Measurements from ENCODE around the gene RASA3.

DNA sequence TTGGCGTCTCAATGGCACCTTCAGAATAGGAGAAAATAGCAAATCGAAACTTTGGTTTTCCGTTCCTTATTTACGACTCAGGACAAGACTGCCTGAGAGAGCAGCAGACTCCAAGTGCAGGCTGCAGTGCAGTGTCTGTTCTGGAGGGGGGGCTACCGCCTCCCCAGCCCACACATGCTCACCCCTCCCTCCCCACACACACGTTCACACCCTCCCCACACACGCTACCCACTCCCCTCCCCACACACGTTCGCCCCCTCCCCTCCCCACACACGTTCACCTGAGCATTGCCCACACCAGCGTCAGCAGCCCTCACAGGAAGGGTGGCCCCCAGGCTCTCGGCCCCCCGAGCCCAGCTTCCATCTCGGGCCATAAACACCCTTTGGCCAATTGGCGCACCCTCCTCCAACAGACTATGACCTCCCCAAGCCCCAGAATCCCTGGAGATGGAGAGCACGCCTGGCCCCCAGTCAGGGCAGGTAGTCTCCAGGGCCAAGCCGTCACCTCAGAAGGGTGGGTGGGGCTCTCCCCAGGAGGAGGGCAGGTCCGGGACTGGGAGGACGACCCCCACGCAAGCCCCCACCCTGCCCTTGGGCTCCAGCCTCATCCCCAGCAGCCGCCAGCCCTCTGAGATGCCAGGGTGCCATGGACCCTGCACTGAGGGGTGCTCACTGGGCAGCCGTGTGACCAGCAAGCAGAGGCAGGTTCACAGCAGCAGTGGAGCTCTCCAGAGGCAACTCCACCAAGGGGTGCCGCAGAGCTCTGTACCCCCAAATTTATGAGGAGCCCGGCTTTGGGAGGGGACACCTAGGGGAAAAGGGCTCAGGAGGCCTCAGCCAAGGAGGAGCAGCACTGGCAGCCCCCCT, 27.5 kb downstream of the RASA3 start:
- TF ChIP-seq, protein P1, sequence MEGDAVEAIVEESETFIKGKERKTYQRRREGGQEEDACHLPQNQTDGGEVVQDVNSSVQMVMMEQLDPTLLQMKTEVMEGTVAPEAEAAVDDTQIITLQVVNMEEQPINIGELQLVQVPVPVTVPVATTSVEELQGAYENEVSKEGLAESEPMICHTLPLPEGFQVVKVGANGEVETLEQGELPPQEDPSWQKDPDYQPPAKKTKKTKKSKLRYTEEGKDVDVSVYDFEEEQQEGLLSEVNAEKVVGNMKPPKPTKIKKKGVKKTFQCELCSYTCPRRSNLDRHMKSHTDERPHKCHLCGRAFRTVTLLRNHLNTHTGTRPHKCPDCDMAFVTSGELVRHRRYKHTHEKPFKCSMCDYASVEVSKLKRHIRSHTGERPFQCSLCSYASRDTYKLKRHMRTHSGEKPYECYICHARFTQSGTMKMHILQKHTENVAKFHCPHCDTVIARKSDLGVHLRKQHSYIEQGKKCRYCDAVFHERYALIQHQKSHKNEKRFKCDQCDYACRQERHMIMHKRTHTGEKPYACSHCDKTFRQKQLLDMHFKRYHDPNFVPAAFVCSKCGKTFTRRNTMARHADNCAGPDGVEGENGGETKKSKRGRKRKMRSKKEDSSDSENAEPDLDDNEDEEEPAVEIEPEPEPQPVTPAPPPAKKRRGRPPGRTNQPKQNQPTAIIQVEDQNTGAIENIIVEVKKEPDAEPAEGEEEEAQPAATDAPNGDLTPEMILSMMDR (conservative IDR thresholded peaks at IDR 0.05): no peak
- no peak for TF ChIP-seq EZH2 (IDR thresholded peaks at IDR 0.05; ENCODE audit: low read depth)
